AG09309 (cell line): ENCODE data around the gene PTPN22.

Source experiments
- DNase-seq: peaks from one replicate; pipeline ENCODE4 v3.0.0-alpha.2; 2010; ENCODE audit warnings: low read depth
- H3K4me3 ChIP-seq: 2 replicates; pipeline ENCODE4 v1.5.1; 2011; ENCODE audit warnings: mild to moderate bottlenecking, low read depth, low read length, moderate library complexity; ENCODE audit not compliant: control insufficient read depth
- CTCF ChIP-seq: IDR thresholded peaks from 2 replicates; pipeline ENCODE4 v1.5.1; 2011; ENCODE audit warnings: mild to moderate bottlenecking, low read depth, low read length, inconsistent platforms; ENCODE audit not compliant: insufficient read depth, control insufficient read depth; ENCODE audit errors: missing control alignments

PTPN22 gene

GRCh38 chr1:113899111-113899510, 27.6 kb upstream of the PTPN22 start:
- no peak for DNase-seq
- TF ChIP-seq CTCF, result no peak

GRCh38 chr1:113898241-113898814, 26.8 kb upstream of the PTPN22 start:
- DNase-seq, result no peak
- H3K4me3 ChIP-seq, result no peak overlapping the region
- no peak for TF ChIP-seq CTCF

More at GRCh38 chr1:113899111-113899510, 27.6 kb upstream of the PTPN22 start:
- H3K4me3 ChIP-seq, result no peak overlapping the region

- DNase-seq, result no peak
- H3K4me3 ChIP-seq, result no peak overlapping the region
- no peak for TF ChIP-seq CTCF
Observed at GRCh38 chr1:113895961-113896360, 24.4 kb upstream of the PTPN22 start.

GRCh38 chr1:113895098-113895497, 23.6 kb upstream of the PTPN22 start:
- no peak for TF ChIP-seq CTCF
- DNase-seq, result no peak

GRCh38 chr1:113893267-113893666, 21.8 kb upstream of the PTPN22 start:
- H3K4me3 ChIP-seq, result no peak overlapping the region
- DNase-seq, result no peak
- no peak for TF ChIP-seq CTCF

More at GRCh38 chr1:113895098-113895497, 23.6 kb upstream of the PTPN22 start:
- H3K4me3 ChIP-seq, result no peak overlapping the region

GRCh38 chr1:113891631-113892220, 20.2 kb upstream of the PTPN22 start:
- TF ChIP-seq CTCF, result no peak
- H3K4me3 ChIP-seq, result no peak overlapping the region
- no peak for DNase-seq
